Right atrium auricular region (tissue), 2 donors: ENCODE results near the gene KCMF1. TPM values are rescaled to one million over a fixed set of nuclear protein-coding genes. Genes with fewer than 3 reads are reported as not detected.

Source experiments
- DNase-seq: peaks from one replicate; pipeline ENCODE4 v3.0.0-alpha.2; 2019; ENCODE audit warnings: low spot score
- H3K27ac ChIP-seq, 2 donors: fragments of 200-600 bp; sonication (generic); 1 replicate in 1 of 2; 2 replicates in 1 of 2; pipeline ENCODE4 v1.5.1; 2016 to 2019
- H3K27me3 ChIP-seq, 2 donors: fragments of 200-600 bp; sonication (generic); one replicate each; pipeline versions ENCODE4 v1.5.1 to v1.6.0; 2017 to 2019
- H3K36me3 ChIP-seq: fragments of 200-600 bp; sonication (generic); one replicate; pipeline ENCODE4 v1.5.1; 2016
- H3K4me1 ChIP-seq, 2 donors: fragments of 200-600 bp; sonication (generic); one replicate each; pipeline versions ENCODE4 v1.5.1 to v1.6.0; 2017 to 2019
- H3K4me3 ChIP-seq, 2 donors: fragments of 200-600 bp; sonication (generic); 1 replicate in 1 of 2; 2 replicates in 1 of 2; pipeline ENCODE4 v1.5.1; 2017 to 2019; ENCODE audit warnings: mild to moderate bottlenecking in 1 of 2, moderate library complexity in 1 of 2
- H3K9me3 ChIP-seq, 2 donors: fragments of 200-600 bp; sonication (generic); one replicate each; pipeline ENCODE4 v1.5.1; 2019
- CTCF ChIP-seq, 2 donors: fragments of 200-600 bp; sonication (generic); IDR thresholded peaks; one replicate each; pipeline ENCODE4 v1.5.1; 2019; ENCODE audit warnings: antibody characterized with exemption in 2 of 2
- total RNA-seq, 2 donors: library from RNA; depleted of rRNA; stranded (reverse); fragments of >200 nt; gene quantifications; one replicate each; pipeline ENCODE4 v1.1.0, GENCODE V29; 2016

Gene KCMF1
- total RNA-seq, 2 donors from 2014 or later: 53.1 to 69.5 TPM

DNA sequence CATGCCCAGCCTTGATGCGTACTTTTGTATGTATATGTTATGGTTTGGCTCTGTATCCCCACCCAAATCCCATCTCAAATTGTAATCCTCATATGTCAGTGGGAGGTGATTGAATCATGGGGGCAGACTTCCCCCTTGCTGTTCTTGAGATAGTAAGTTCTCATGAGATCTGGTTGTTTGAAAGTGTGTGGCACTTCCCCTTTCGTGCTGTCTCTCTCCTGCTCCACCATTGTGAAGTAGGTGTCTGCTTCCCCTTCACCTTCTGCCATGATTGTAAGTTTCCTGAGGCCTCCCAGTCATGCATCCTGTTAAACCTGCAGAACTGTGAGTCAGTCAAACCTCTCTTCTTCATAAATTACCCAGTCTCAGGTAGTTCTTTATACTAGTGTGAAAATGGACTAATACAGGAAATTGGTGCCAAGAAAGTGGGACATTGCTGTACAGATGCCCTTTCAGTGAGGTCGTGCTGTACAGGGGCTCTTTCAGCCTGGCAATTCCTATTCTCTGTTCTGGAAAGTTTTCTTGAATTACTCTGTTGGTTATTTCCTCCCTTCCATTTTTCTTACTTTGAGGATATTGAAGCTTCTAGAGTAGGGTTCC is 38.2 kb downstream of the KCMF1 start:
- Histone ChIP-seq H3K27ac (no peak overlapping the region), H3K36me3 (peaks cover 8% of the 10 kb centered on the region), H3K4me3 (no peak overlapping the region), H3K9me3 (no peaks in the 10 kb centered on the region), H3K4me1 (peaks cover 0 to 39% of the 10 kb centered on the region in 2 donors), H3K27me3 (no peaks in the 10 kb centered on the region)
- TF ChIP-seq CTCF (IDR thresholded peaks at IDR 0.05): no peak
- DNase-seq: no peak

DNA sequence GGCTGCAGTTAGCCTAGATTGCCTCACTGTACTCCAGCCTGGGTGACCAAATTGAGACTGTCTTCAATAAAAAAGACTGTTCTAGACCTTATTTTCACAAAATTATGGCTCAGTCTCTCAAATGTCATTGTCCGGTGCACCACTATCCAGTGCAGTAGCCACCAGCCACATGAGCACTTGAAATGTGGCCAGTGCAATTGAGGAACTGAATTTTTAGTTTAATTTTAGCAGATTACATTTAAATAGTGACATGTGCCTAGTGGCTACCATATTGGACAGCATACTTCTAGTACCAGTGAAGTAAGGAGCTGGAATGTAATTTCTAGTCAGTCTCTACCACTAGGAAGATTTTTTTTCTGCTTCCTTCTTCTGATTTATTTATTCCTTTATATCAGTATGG is 39.4 kb downstream of the KCMF1 start:
- TF ChIP-seq CTCF (IDR thresholded peaks at IDR 0.05): no peak
- no peaks in the 10 kb centered on the region for H3K9me3 ChIP-seq
- H3K36me3 ChIP-seq: peaks cover 8% of the 10 kb centered on the region
- peaks cover 0 to 50% of the 10 kb centered on the region in 2 donors for H3K4me1 ChIP-seq
- no peak overlapping the region for H3K27ac ChIP-seq
- no peak overlapping the region for H3K4me3 ChIP-seq
- H3K27me3 ChIP-seq: no peaks in the 10 kb centered on the region
- DNase-seq: no peak

DNA sequence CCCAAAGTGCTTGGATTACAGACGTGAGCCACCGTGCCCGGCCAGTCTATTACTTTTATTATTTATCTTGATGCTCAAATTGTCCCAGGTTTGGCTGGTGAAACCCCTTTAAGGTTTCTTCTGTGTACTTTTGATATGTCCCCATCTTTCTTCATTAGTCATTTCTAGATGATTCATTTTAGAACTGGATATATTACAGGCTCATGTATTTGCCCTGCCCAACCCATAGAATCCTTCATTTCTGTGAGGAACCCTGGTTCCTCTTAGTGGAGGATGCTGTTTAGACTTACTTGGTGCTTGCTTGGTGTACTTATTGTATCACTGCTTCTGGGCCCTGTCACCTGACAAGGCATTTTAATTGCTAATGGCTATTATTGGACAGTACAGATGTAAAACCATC is 40.1 kb downstream of the KCMF1 start:
- no peak for DNase-seq
- H3K9me3 ChIP-seq: no peaks in the 10 kb centered on the region
- H3K36me3 ChIP-seq: peaks cover 8% of the 10 kb centered on the region
- H3K4me3 ChIP-seq: no peak overlapping the region
- H3K27me3 ChIP-seq: no peaks in the 10 kb centered on the region
- peaks cover 0 to 57% of the 10 kb centered on the region in 2 donors for H3K4me1 ChIP-seq
- no peak for TF ChIP-seq CTCF (IDR thresholded peaks at IDR 0.05)
- no peak overlapping the region for H3K27ac ChIP-seq

DNA sequence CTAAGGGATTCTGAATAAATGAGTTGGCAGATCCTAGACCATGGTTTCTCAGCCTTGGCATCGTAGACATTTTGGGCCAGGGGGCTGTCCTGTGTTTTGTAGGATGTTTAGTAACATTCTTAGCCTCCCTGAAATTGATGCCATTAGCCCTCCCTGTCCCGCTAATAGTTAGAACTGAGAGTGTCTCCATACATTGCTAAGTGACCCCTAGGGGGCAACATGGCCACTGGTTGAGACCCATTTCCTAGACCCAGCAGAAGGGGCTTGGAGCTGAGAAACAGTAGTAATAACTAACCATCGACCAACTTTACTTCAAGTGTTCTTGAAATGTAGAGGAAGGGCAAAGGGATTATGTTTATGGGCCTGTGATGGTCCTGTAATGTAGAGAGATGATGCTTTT is 40.8 kb downstream of the KCMF1 start:
- no peak overlapping the region for H3K4me3 ChIP-seq
- TF ChIP-seq CTCF (IDR thresholded peaks at IDR 0.05): no peak
- H3K36me3 ChIP-seq: peaks cover 8% of the 10 kb centered on the region
- no peaks in the 10 kb centered on the region for H3K27me3 ChIP-seq
- H3K9me3 ChIP-seq: no peaks in the 10 kb centered on the region
- no peak overlapping the region for H3K27ac ChIP-seq
- H3K4me1 ChIP-seq: peaks cover 0 to 63% of the 10 kb centered on the region in 2 donors
- no peak for DNase-seq

- no peak overlapping the region for H3K4me3 ChIP-seq
- H3K4me1 ChIP-seq: peaks cover 0 to 64% of the 10 kb centered on the region in 2 donors
- no peak overlapping the region for H3K27ac ChIP-seq
- H3K36me3 ChIP-seq: peaks cover 5% of the 10 kb centered on the region
- no peaks in the 10 kb centered on the region for H3K9me3 ChIP-seq
- DNase-seq: no peak
- TF ChIP-seq CTCF (IDR thresholded peaks at IDR 0.05): no peak
- no peaks in the 10 kb centered on the region for H3K27me3 ChIP-seq
Observed at GRCh38 chr2:85012431-85012830, 41.5 kb downstream of the KCMF1 start.

GRCh38 chr2:85012855-85013254 is 41.9 kb downstream of the KCMF1 start:
- TF ChIP-seq CTCF (IDR thresholded peaks at IDR 0.05): no peak
- Histone ChIP-seq H3K27me3 (no peaks in the 10 kb centered on the region), H3K4me3 (no peak overlapping the region), H3K36me3 (peaks cover under 1% of the 10 kb centered on the region), H3K9me3 (no peaks in the 10 kb centered on the region), H3K4me1 (peaks cover 0 to 63% of the 10 kb centered on the region in 2 donors), H3K27ac (no peak overlapping the region)
- no peak for DNase-seq
